ENCODE results near the gene INPP5A.
A peak's percentile ranks its signal among the peaks of the same experiment; 100 is the strongest.
"Not testable (repeated sequence)": the region's sequence is repeated elsewhere in the genome, so short reads cannot be mapped to it uniquely, and the experiment has no call there.

Gene INPP5A

GRCh38 chr10:132663666-132664365 lies 126.2 kb downstream of the INPP5A start:
- no peak for DNase-seq

- DNase-seq = no peak
Measured at GRCh38 chr10:132664407-132664806, 126.8 kb downstream of the INPP5A start.

DNA sequence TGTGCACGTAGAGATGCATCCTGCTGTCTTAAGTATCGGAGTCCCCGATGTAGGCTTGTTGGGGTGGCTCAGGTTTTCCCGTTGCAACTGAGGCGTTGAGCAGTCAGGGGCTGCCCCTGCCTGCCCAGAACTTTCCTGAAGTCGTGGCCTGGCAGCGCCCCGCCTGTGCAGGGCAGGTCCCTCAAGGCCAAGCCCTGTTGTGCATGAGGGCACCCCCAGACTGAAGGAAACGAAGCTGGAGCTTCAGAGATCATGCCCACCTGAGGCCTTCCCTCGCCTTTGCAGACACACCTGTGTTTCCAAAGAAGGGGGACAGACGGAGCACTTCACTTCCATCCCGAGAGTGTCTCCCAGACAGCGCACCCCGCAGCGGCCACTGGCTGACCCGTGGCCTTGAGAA lies 127.3 kb downstream of the INPP5A start:
- no peak for DNase-seq

GRCh38 chr10:132665946-132666704 lies 128.5 kb downstream of the INPP5A start:
- DNase-seq = peak; percentile 65 to 90 (median 80)

DNA sequence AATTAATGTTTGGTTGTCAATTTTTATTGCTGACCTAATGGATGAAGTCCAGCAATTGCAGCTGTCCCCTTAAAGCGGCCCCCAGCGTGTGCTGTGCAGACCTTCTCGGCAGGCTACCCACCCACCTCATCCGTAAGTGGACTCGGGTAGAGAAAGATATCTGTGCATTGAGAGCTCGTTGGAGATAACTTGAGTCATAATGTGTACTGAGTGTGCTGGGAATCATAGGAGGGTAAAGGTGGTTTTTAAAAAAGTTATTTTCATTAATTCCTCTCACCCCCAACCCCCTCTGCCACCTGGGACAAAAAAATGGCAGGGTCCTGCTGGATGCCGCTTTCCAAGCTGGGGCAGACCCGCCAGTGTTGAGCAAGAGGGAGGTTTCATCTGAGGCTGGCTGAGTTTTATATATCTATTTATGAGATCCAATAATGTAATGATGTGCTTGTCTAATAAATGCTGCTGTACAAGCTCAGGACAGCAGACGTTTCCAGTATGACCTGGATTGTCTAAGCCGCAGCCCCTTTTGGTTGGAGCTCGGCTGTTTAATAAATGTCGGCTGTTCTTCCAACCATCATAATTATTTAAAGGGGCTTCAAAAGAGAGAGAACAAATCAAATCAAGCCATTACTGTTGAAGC lies 129.2 kb downstream of the INPP5A start:
- DNase-seq = no peak

DNA sequence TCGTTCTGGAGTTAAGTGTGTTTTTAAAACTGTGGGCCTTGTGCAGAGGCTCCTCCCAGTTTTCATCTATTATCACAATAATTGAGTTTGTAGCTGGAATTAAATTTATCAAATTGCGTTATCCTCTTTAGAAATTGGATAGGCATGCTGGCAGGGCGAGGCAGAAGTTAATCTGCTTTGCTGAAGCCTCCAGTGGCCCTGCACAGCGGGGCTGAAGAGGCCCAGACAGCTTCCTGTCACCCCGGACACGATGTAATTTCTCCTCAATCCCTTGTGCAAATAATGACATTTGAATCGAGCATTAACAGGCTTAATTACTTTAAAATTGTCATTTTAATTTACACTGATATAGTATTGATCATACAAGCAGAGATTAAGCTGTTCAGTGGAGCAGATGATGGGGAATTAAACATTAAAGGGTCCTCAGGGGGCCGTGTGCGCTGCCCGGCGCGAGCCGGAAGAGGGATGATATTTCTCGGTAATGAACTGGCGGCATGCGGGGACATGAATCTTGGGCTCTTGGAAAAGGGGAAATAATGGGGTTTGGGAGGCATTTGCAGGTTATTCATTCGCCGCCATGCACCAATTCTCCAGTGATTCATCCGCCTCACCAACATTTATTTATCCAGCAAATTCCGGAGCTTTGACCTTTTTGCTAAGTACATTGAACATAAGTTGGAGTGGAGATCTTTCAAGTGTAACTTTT lies 129.9 kb downstream of the INPP5A start:
- DNase-seq = peak in 1 of 4 experiments; percentile 14

DNA sequence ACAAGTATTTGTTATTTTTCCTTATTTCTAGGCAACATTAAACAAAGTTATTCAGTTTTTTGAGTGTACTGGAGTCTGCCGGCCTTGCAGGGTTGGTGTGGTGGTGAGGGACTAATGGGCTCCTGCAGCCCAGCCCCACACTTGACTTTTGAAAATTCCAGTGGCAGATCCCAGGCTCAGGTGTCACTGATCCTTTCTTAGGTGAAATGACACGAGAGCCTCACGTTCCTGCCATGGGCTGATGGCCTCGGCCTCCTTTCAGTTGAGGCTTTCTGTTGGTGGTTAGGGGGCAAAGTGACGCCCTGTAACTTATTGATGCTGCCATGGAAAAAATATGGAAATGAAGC lies 130.4 kb downstream of the INPP5A start:
- DNase-seq = no peak

DNA sequence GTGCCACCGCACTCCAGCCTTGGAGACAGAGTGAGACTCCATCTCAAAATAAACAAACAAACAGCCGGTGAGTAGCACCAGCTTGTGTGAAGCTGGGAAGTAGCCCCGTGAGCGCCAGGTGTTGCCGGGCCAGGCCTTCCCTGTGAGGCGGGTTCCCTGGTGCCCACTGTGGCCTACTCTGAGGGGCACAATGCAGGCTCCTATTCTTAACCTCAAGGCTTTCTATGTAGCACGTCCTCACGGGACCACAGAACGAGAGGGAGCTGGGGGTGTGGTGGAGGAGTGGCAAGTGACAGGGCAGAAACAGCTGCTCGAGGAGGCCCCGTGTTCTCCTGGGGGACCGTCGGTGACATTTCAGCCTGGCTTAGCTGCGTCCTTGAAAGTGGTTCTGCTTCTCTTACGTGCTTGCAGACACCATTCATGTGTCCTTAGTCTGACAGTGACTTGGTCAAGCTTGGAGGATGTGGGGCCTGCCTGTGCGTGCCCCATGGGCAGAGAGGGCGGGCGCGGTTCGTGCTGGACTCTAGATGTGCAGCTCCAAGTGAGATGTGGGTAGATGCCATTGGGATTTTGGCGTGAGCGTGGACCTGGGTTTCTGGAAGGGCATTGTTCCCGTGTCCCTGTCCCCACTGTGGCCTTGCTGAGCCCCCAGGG lies 131.7 kb downstream of the INPP5A start:
- DNase-seq = no peak

GRCh38 chr10:132670546-132671227 lies 133.1 kb downstream of the INPP5A start:
- DNase-seq = no peak

GRCh38 chr10:132671228-132672154 lies 133.9 kb downstream of the INPP5A start:
- no peak for DNase-seq

GRCh38 chr10:132673746-132674145 lies 136.2 kb downstream of the INPP5A start:
- not testable (repeated sequence) for DNase-seq

DNA sequence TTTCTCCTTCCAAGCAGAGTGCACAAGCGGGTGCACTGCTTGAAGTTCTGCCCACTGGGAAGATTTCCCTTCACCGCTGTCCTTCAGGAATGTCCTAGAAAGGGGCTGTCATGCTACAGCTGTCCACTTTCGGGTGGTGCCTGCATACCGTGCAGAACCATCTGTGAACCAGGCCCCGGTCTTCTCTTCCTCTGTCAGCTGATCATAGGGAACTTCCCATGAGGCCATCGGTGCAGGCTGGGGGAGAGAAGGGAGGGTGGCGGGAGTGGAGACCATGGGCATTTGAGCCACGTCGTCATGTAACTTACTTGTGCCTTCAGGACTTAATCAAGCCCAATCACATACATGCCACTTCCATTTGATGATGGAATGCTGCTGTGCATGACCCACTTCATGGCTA lies 136.7 kb downstream of the INPP5A start:
- DNase-seq = no peak

- DNase-seq = no peak
Measured at GRCh38 chr10:132675031-132675740, 137.6 kb downstream of the INPP5A start.

DNA sequence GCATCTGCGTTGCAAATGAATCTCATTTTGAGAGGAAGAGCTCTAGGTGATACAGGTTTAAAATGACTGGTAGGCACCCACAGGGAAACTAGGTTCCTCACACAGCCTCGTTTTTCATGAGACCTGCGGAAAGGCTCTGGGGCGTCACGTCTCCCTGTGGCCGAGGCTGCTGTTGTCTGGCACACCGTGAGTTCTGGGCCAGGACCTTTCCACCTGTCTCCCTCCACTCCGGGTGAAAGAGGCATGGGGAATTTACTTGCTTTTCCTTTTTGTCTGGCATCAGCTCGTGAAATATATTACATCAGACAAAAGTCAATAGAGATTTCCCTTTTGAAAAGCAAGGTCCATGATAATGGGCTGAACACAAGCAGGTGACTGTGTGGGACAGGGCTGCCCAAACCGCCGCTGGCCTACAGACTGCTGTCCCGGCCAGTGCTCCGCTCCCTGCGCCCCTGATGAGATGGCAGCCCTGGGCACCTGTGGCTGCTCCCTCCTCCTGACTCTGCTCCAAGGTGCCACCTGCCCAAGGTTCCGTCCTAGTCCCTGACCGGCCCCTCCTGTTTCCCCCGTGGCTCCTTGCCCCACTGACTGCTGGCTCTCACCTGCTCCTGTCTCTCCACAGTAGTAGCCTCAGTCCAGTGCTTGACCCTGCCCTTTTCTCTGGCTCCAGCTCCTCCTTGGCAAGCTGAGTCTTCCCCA lies 138.8 kb downstream of the INPP5A start:
- DNase-seq = no peak

- DNase-seq = no peak
Measured at GRCh38 chr10:132677096-132677472, 139.5 kb downstream of the INPP5A start.

DNA sequence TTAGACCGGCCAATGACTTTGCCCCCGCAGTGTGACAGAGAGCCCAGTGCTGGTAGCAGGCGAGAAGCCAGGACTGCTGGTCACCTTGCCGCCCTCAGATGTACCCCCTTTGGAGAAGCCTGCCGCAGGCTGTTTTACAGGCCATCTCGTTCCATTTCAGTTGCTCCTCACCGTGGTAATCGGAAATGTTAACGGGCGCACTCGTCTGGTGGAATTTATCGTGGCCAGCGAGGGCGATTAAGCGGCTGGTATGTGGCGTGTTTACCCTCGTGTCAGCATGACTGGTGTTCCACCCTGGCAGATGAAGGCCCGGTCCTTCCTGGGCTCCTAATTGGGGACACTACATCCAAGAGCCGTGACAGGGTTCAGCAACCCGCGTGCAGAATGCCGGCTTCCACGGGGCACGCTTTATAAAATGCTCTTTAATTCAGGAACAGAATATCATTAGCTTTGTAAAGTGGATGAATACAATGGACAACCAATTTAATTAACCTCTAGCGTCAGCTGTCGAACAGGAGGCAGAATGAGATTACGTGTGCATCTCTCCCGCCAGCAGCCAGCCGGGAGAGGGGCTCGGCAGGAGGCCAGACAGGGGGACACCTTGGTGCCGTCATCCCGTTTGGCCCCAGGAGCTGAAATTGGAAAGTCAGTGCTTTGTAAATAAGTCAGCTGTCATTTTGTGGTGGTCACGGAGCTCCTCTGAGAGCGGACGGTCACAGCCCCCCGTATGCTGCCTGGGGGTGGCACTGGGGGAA lies 140.1 kb downstream of the INPP5A start:
- no peak for DNase-seq

GRCh38 chr10:132678436-132679216 lies 141.0 kb downstream of the INPP5A start:
- DNase-seq = no peak

- DNase-seq = no peak
Measured at GRCh38 chr10:132679217-132679595, 141.6 kb downstream of the INPP5A start.

Data from suppressor macrophage (primary cell).